ENCODE results near the gene TAOK3.
"Not testable (repeated sequence)": the region's sequence is repeated elsewhere in the genome, so short reads cannot be mapped to it uniquely, and the experiment has no call there.

The TAOK3 gene

DNA sequence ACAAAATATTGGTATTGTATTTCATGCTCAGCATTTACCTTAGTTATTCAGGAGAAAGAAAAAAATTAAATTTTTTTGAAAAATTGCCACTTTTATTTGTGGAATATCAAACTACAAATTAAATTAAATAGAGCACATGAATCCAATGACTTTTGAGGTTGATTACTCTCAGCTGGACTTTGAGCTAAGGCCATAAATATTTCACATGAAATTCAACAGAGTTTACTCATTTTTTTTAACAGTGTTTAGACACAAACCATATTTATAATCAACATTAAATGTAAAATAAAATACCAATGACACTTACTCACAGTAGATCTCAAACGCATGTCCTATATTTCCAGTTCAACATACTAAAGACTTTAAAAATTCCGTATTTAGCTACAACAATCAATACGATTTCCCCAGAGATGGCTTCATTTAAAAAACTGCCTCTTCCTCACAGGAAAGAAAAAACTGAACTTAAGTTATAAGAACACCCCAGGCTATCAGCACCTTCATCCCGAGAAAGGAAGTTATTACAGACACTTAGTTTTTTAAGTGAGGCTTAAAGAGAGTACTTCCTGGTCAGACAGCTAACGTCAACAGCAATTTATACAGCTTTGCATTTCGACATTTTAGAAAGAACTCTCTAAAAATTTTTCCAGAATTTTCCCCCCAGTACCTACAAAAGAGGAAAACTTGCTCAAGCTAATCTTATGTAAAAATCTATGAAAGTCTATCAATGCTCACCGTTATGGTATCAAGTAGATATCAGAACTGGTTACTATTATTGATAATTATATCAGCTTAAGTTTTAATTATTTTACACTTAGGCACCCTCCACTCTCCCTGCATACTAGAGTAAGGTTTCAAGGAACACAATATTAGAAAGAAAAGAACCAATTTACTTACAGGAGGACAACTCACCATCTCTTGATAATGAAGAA lies 13.8 kb downstream of the TAOK3 start:
- no peak for FAIRE-seq
- TF ChIP-seq, protein P1, sequence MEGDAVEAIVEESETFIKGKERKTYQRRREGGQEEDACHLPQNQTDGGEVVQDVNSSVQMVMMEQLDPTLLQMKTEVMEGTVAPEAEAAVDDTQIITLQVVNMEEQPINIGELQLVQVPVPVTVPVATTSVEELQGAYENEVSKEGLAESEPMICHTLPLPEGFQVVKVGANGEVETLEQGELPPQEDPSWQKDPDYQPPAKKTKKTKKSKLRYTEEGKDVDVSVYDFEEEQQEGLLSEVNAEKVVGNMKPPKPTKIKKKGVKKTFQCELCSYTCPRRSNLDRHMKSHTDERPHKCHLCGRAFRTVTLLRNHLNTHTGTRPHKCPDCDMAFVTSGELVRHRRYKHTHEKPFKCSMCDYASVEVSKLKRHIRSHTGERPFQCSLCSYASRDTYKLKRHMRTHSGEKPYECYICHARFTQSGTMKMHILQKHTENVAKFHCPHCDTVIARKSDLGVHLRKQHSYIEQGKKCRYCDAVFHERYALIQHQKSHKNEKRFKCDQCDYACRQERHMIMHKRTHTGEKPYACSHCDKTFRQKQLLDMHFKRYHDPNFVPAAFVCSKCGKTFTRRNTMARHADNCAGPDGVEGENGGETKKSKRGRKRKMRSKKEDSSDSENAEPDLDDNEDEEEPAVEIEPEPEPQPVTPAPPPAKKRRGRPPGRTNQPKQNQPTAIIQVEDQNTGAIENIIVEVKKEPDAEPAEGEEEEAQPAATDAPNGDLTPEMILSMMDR (IDR thresholded peaks at IDR 0.05; ENCODE audit: insufficient read depth, missing control alignments): no peak
- DNase-seq (ENCODE audit: insufficient read length, low spot score): no peak

GRCh38 chr12:118358008-118358359 lies 14.7 kb downstream of the TAOK3 start:
- no peak for FAIRE-seq
- DNase-seq (ENCODE audit: insufficient read length, low spot score): no peak
- TF ChIP-seq, protein P1 (IDR thresholded peaks at IDR 0.05; ENCODE audit: insufficient read depth, missing control alignments): no peak

GRCh38 chr12:118357257-118358007 lies 15.3 kb downstream of the TAOK3 start:
- FAIRE-seq (no peak), DNase-seq (ENCODE audit: insufficient read length, low spot score) (no peak)
- TF ChIP-seq, protein P1 (IDR thresholded peaks at IDR 0.05; ENCODE audit: insufficient read depth, missing control alignments): no peak

GRCh38 chr12:118356809-118357256 lies 15.9 kb downstream of the TAOK3 start:
- DNase-seq (ENCODE audit: insufficient read length, low spot score) (no peak), FAIRE-seq (no peak)
- TF ChIP-seq, protein P1 (IDR thresholded peaks at IDR 0.05; ENCODE audit: insufficient read depth, missing control alignments): no peak

DNA sequence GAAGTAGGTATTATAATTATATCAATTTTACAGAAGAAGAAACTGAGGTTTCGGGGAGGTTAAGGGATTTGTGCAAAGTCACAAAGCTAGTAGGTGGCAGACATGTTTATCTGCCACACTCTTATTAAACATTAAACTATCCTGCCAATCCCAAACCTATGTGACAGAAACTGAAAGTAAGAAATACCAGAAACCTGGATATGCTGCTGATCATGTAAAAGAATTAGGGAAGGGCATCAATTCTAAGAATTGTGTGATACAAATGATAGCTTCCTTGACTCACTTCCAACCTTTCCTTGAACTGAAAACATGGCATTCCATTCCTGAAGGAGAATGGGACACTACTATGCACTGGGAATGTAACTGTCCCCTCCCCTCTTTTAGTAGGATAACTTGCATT lies 16.9 kb downstream of the TAOK3 start:
- TF ChIP-seq, protein P1 (IDR thresholded peaks at IDR 0.05; ENCODE audit: insufficient read depth, missing control alignments): no peak
- DNase-seq (ENCODE audit: insufficient read length, low spot score): no peak
- no peak for FAIRE-seq

DNA sequence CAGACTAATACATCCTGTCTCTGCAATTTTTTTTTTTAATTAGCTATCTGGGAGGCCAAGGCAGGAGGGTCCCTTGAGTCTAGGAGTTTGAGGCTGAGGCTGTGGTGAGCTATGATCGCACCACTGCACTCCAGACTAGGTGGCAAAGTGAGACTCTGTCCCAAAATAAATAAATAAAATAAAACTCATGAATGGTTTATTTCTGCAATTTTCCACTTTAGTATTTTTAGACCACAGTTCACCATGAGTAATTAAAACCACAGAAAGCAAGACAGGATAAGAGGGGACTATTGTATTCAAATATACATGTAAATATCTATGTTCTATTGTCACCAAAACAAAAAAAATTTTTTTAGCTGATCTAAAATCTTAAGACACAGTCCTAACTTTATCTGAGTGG lies 17.8 kb downstream of the TAOK3 start:
- no peak for DNase-seq (ENCODE audit: insufficient read length, low spot score)
- TF ChIP-seq, protein P1 (IDR thresholded peaks at IDR 0.05; ENCODE audit: insufficient read depth, missing control alignments): no peak
- no peak for FAIRE-seq

GRCh38 chr12:118354503-118354902 lies 18.2 kb downstream of the TAOK3 start:
- FAIRE-seq; DNase-seq (ENCODE audit: insufficient read length, low spot score): not testable (repeated sequence)

Measured in D721Med (cell line).